Large intestine (tissue), 3 donors: ENCODE data around the gene NPY4R. TPM values are rescaled to one million over a fixed set of nuclear protein-coding genes. Genes with fewer than 3 reads are reported as not detected.
A peak's percentile ranks its signal among the peaks of the same experiment; 100 is the strongest.
"Not testable (repeated sequence)": the region's sequence is repeated elsewhere in the genome, so short reads cannot be mapped to it uniquely, and the experiment has no call there.

Experiments used
- DNase-seq, 2 donors: peaks; one replicate each; pipeline versions ENCODE4 v3.0.0 to v3.0.0-alpha.2; 2013
- H3K27ac ChIP-seq: one replicate; pipeline ENCODE4 v1.5.1; 2013; ENCODE audit warnings: low read length
- H3K27me3 ChIP-seq: 2 replicates; pipeline ENCODE4 v1.6.1; 2013; ENCODE audit warnings: low read length; ENCODE audit not compliant: control insufficient read depth, insufficient read depth
- H3K36me3 ChIP-seq: 2 replicates; pipeline ENCODE4 v1.6.1; 2013; ENCODE audit warnings: low read length; ENCODE audit not compliant: control insufficient read depth, insufficient read depth
- H3K4me1 ChIP-seq: one replicate; pipeline ENCODE4 v1.6.1; 2013; ENCODE audit warnings: low read length; ENCODE audit not compliant: control insufficient read depth, insufficient read depth
- H3K4me3 ChIP-seq: one replicate; pipeline ENCODE4 v1.5.1; 2013; ENCODE audit warnings: low read length
- H3K9me3 ChIP-seq: one replicate; pipeline ENCODE4 v1.6.1; 2013; ENCODE audit warnings: mild to moderate bottlenecking, low read depth, low read length, moderate library complexity; ENCODE audit not compliant: control insufficient read depth
- WGBS: methylation state at CpG from one replicate; pipeline ENCODE4 v1.1.5; 2013; ENCODE audit warnings: low lambda C conversion rate; ENCODE audit not compliant: insufficient coverage; 5-methylcytosine and 5-hydroxymethylcytosine counted together
- polyA plus RNA-seq: library from polyadenylated mRNA; unstranded; fragments of 120-200 nt; gene quantifications from one replicate; pipeline ENCODE4 v1.2.1, GENCODE V29; 2013

The NPY4R gene
- polyA plus RNA-seq, 1 donor: 1.8 TPM

GRCh38 chr10:46491364-46492114, 25.8 kb upstream of the NPY4R start:
- not testable (repeated sequence) for H3K4me3 ChIP-seq, H3K27ac ChIP-seq, H3K36me3 ChIP-seq, H3K4me1 ChIP-seq, H3K27me3 ChIP-seq, H3K9me3 ChIP-seq, DNase-seq
- WGBS: no CpG with 5 or more reads among the region's 1 CpG

GRCh38 chr10:46490285-46490684, 24.5 kb upstream of the NPY4R start:
- H3K4me1 ChIP-seq, DNase-seq, H3K9me3 ChIP-seq, H3K27me3 ChIP-seq, H3K36me3 ChIP-seq, H3K4me3 ChIP-seq, H3K27ac ChIP-seq: not testable (repeated sequence)
- WGBS: no CpG with 5 or more reads among the region's 11 CpGs

- not testable (repeated sequence) for H3K9me3 ChIP-seq, H3K4me1 ChIP-seq, H3K4me3 ChIP-seq, H3K36me3 ChIP-seq, DNase-seq, H3K27ac ChIP-seq, H3K27me3 ChIP-seq
- WGBS: no CpG with 5 or more reads among the region's 2 CpGs
These were observed 20.7 kb upstream of the NPY4R start for GRCh38 chr10:46486459-46486858.

GRCh38 chr10:46474746-46475320, 9.1 kb upstream of the NPY4R start:
- not testable (repeated sequence) for H3K4me1 ChIP-seq, H3K9me3 ChIP-seq, H3K27me3 ChIP-seq, H3K4me3 ChIP-seq, H3K36me3 ChIP-seq, H3K27ac ChIP-seq
- no CpG with 5 or more reads among the region's 3 CpGs for WGBS
- peak; percentile 7 to 46 for DNase-seq

GRCh38 chr10:46473758-46474157, 8.0 kb upstream of the NPY4R start:
- H3K27ac ChIP-seq, H3K4me3 ChIP-seq, H3K36me3 ChIP-seq, H3K9me3 ChIP-seq, H3K27me3 ChIP-seq, DNase-seq, H3K4me1 ChIP-seq: not testable (repeated sequence)
- WGBS: no CpG with 5 or more reads among the region's 3 CpGs

GRCh38 chr10:46470134-46470533, 4.4 kb upstream of the NPY4R start:
- no CpG with 5 or more reads among the region's 1 CpG for WGBS
- H3K4me1 ChIP-seq, H3K4me3 ChIP-seq, H3K27ac ChIP-seq, H3K36me3 ChIP-seq, H3K27me3 ChIP-seq, H3K9me3 ChIP-seq, DNase-seq: not testable (repeated sequence)

GRCh38 chr10:46468119-46468809, 2.5 kb upstream of the NPY4R start:
- not testable (repeated sequence) for H3K27me3 ChIP-seq, H3K9me3 ChIP-seq, DNase-seq, H3K27ac ChIP-seq, H3K36me3 ChIP-seq, H3K4me3 ChIP-seq, H3K4me1 ChIP-seq
- no CpG with 5 or more reads among the region's 4 CpGs for WGBS

- no CpG with 5 or more reads among the region's 2 CpGs for WGBS
- H3K4me3 ChIP-seq, H3K27me3 ChIP-seq, H3K9me3 ChIP-seq, H3K36me3 ChIP-seq, H3K4me1 ChIP-seq, H3K27ac ChIP-seq, DNase-seq: not testable (repeated sequence)
These were observed 2.1 kb downstream of the NPY4R start for GRCh38 chr10:46463608-46464007.

- H3K4me1 ChIP-seq, H3K4me3 ChIP-seq, H3K27ac ChIP-seq, DNase-seq, H3K27me3 ChIP-seq, H3K36me3 ChIP-seq, H3K9me3 ChIP-seq: not testable (repeated sequence)
- no CpG with 5 or more reads among the region's 10 CpGs for WGBS
These were observed 3.5 kb downstream of the NPY4R start for GRCh38 chr10:46462276-46462675.

- not testable (repeated sequence) for H3K27me3 ChIP-seq, DNase-seq, H3K4me1 ChIP-seq, H3K36me3 ChIP-seq, H3K4me3 ChIP-seq, H3K27ac ChIP-seq, H3K9me3 ChIP-seq
- no CpG with 5 or more reads among the region's 7 CpGs for WGBS
These were observed 6.2 kb downstream of the NPY4R start for GRCh38 chr10:46459579-46459978.
